ENCODE results near the gene RNF223.

GRCh38 chr1:1117469-1117831 lies 43.3 kb upstream of the RNF223 start:
- TF ChIP-seq FOXA1 (IDR thresholded peaks at IDR 0.05) (no peak), FOXK2 (IDR thresholded peaks at IDR 0.05) (no peak), BHLHE40 (IDR thresholded peaks at IDR 0.05; ENCODE audit: borderline replicate concordance) (no peak), FOXM1 (IDR thresholded peaks at IDR 0.05; ENCODE audit: borderline replicate concordance) (no peak), NFRKB (IDR thresholded peaks at IDR 0.05) (no peak)

Measured in HEK293T (cell line).